PC-3 (cell line): ENCODE results near the gene TIRAP. TPM values are rescaled to one million over a fixed set of nuclear protein-coding genes. Genes with fewer than 3 reads are reported as not detected.

Experiments
- ATAC-seq: fragments of 200-7000 bp; cut with Tn5 transposase; 2 replicates; pipeline ENCODE4 v1.9.1; 2020; ENCODE audit warnings: mild to moderate bottlenecking, moderate library complexity
- BruUV-seq: library from RNA; stranded (reverse); fragments of 400-500 nt; replicated peaks from 2 replicates; lab custom pipeline; 2021; lab: Mats Ljungman, UMichigan
- CTCF ChIA-PET: fragments of 300-600 bp; sonication (Branson Sonifier 250); formaldehyde crosslinking; loops from one replicate; lab custom pipeline; 2022; ENCODE audit warnings: antibody characterized with exemption; lab: Charles Lee
- POLR2A ChIA-PET: fragments of 300-600 bp; sonication (Branson Sonifier 250); formaldehyde crosslinking; loops from one replicate; lab custom pipeline; 2022; ENCODE audit warnings: antibody characterized with exemption; ENCODE audit not compliant: unreplicated experiment; lab: Charles Lee
- DNase-seq: peaks from one replicate; pipeline ENCODE4 v3.0.0-alpha.2; 2015
- H2AFZ ChIP-seq: fragments of 300-600 bp; sonication (generic); 2 replicates; pipeline ENCODE4 v1.6.0; 2016; ENCODE audit warnings: antibody characterized with exemption, low read length
- H3F3A ChIP-seq: fragments of 300-600 bp; sonication (generic); one replicate; pipeline ENCODE4 v1.6.0; 2017; ENCODE audit warnings: antibody characterized with exemption, low read length, control low read depth, mild to moderate bottlenecking; ENCODE audit not compliant: unreplicated experiment
- H3K27ac ChIP-seq: fragments of 300-600 bp; sonication (generic); 2 replicates; pipeline ENCODE4 v1.5.1; 2016; ENCODE audit warnings: mild to moderate bottlenecking, low read length
- H3K27me3 ChIP-seq: fragments of 300-600 bp; sonication (generic); 2 replicates; pipeline ENCODE4 v1.6.1; 2016; ENCODE audit warnings: low read length, mixed read lengths
- H3K36me3 ChIP-seq: fragments of 300-600 bp; sonication (generic); 2 replicates; pipeline ENCODE4 v1.6.1; 2016; ENCODE audit warnings: low read depth, mixed run types, low read length, mixed read lengths
- H3K4me1 ChIP-seq: fragments of 300-600 bp; sonication (generic); 2 replicates; pipeline ENCODE4 v1.5.1; 2016; ENCODE audit warnings: low read length; ENCODE audit not compliant: insufficient read depth
- H3K4me2 ChIP-seq: fragments of 300-600 bp; sonication (generic); 2 replicates; pipeline ENCODE4 v1.6.0; 2016; ENCODE audit warnings: low read length
- H3K4me3 ChIP-seq: fragments of 300-600 bp; sonication (generic); 2 replicates; pipeline ENCODE4 v1.5.1; 2016; ENCODE audit warnings: mild to moderate bottlenecking, low read length, mixed read lengths
- H3K79me2 ChIP-seq: fragments of 300-600 bp; sonication (generic); 2 replicates; pipeline ENCODE4 v1.6.1; 2017; ENCODE audit warnings: low read length, mixed read lengths
- H3K9ac ChIP-seq: fragments of 300-600 bp; sonication (generic); 2 replicates; pipeline ENCODE4 v1.6.0; 2016; ENCODE audit warnings: mild to moderate bottlenecking, low read length
- H3K9me2 ChIP-seq: fragments of 300-600 bp; sonication (generic); replicated peaks from 2 replicates; pipeline ENCODE4 v1.6.1; 2016; ENCODE audit warnings: mixed run types, low read length, mixed read lengths
- H3K9me3 ChIP-seq: fragments of 300-600 bp; sonication (generic); 2 replicates; pipeline ENCODE4 v1.6.1; 2016; ENCODE audit warnings: low read length, mixed read lengths
- H4K20me1 ChIP-seq: fragments of 300-600 bp; sonication (generic); 2 replicates; pipeline ENCODE4 v1.6.1; 2016; ENCODE audit warnings: low read length, mixed read lengths
- EZH2 ChIP-seq: fragments of 300-600 bp; sonication (generic); IDR thresholded peaks from one replicate; pipeline ENCODE4 v1.6.1; 2017; ENCODE audit warnings: antibody characterized with exemption, mild to moderate bottlenecking, low read length; ENCODE audit not compliant: unreplicated experiment
- EZH2phosphoT487 ChIP-seq: fragments of 300-600 bp; sonication (generic); IDR thresholded peaks from 2 replicates; pipeline ENCODE4 v1.6.1; 2018; ENCODE audit warnings: mild to moderate bottlenecking, antibody characterized with exemption, low read length, borderline replicate concordance
- intact Hi-C: fragments of 100-400 bp; cut with micrococcal nuclease; formaldehyde crosslinking; loops from 2 replicates; pipeline ENCODE4 v1.9.0; 2023
- total RNA-seq: library from RNA; depleted of rRNA; stranded (reverse); fragments of >200 nt; gene quantifications from 2 replicates; pipeline ENCODE4 v1.2.3, GENCODE V29; 2014
- TF ChIP-seq, protein P1 (sequence below): fragments of 300-600 bp; sonication (generic); conservative IDR thresholded peaks from 2 replicates; pipeline ENCODE4 v1.5.1; 2017; ENCODE audit warnings: antibody characterized with exemption, low read depth, mild to moderate bottlenecking, low read length

The TIRAP gene
- total RNA-seq, 1 experiment from 2014 or later: 8.4 TPM

DNA sequence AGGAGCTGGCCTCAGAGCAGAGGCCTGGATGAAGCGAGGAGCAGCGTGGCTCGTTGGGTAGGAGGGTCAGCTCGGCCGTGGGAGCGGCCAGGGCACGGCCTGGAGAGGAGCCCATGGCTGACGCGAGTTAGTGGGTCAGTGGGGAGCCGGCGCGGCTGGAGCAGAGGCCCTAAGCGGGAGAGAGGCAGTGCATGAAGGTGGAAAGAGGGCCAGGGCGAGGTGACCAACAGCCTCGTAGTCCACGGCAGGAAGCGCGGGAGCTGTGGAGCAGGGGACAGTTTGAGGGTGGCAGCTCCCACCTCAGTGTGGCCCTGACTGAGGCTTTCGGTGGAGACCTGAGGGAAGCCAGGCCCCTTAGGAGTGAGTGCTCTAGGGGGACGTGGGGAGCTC lies 45.1 kb downstream of the TIRAP start:
- BruUV-seq: no TSS peak
- no peaks in the 10 kb centered on the region for H3K9me3 ChIP-seq
- no peaks in the 10 kb centered on the region for H3K79me2 ChIP-seq
- POLR2A ChIA-PET: no interaction called here
- no peak for DNase-seq
- ATAC-seq: no peak
- H2AFZ ChIP-seq: no peak overlapping the region
- no peak overlapping the region for H3K9ac ChIP-seq
- no peaks in the 10 kb centered on the region for H3K9me2 ChIP-seq
- H3K4me1 ChIP-seq: peaks cover 16% of the 10 kb centered on the region
- intact Hi-C loops: no loop called here
- TF ChIP-seq EZH2phosphoT487: no peak
- TF ChIP-seq, protein P1, sequence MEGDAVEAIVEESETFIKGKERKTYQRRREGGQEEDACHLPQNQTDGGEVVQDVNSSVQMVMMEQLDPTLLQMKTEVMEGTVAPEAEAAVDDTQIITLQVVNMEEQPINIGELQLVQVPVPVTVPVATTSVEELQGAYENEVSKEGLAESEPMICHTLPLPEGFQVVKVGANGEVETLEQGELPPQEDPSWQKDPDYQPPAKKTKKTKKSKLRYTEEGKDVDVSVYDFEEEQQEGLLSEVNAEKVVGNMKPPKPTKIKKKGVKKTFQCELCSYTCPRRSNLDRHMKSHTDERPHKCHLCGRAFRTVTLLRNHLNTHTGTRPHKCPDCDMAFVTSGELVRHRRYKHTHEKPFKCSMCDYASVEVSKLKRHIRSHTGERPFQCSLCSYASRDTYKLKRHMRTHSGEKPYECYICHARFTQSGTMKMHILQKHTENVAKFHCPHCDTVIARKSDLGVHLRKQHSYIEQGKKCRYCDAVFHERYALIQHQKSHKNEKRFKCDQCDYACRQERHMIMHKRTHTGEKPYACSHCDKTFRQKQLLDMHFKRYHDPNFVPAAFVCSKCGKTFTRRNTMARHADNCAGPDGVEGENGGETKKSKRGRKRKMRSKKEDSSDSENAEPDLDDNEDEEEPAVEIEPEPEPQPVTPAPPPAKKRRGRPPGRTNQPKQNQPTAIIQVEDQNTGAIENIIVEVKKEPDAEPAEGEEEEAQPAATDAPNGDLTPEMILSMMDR: no peak
- no peak for TF ChIP-seq EZH2
- no peaks in the 10 kb centered on the region for H3K36me3 ChIP-seq
- CTCF ChIA-PET: no interaction called here
- H3K27me3 ChIP-seq: no peaks in the 10 kb centered on the region
- H4K20me1 ChIP-seq: no peaks in the 10 kb centered on the region
- H3K4me2 ChIP-seq: no peak overlapping the region
- H3K27ac ChIP-seq: no peak overlapping the region
- no peak overlapping the region for H3K4me3 ChIP-seq
- H3F3A ChIP-seq: no peaks in the 10 kb centered on the region

DNA sequence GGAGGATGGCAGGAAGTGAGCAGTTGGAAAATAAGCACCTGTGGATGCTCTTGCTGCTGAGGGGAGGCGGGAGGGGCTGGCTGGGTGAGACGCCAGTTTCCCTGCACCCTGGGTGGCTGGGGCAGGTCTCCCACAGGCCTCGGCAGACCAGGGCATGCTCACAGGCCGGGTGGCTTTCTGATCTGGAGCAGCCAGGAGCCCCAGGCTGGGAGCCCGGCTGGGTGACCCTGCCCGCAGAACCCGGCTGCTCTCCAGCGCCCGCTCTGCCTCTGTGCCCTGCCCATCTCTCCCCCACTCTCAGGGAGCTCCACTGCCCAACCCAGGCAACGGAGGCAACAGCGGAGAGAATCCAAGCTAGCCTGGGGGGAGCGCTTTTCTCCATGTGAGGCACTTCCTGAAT lies 45.6 kb downstream of the TIRAP start:
- Histone ChIP-seq H4K20me1 (no peaks in the 10 kb centered on the region), H3K9ac (no peak overlapping the region), H3F3A (no peaks in the 10 kb centered on the region), H3K4me1 (peaks cover 20% of the 10 kb centered on the region), H2AFZ (no peak overlapping the region), H3K27me3 (no peaks in the 10 kb centered on the region), H3K27ac (no peak overlapping the region), H3K9me2 (no peaks in the 10 kb centered on the region), H3K4me2 (no peak overlapping the region), H3K9me3 (no peaks in the 10 kb centered on the region), H3K36me3 (no peaks in the 10 kb centered on the region), H3K4me3 (no peak overlapping the region), H3K79me2 (no peaks in the 10 kb centered on the region)
- BruUV-seq: no TSS peak
- TF ChIP-seq, protein P1: no peak
- TF ChIP-seq EZH2 (no peak), EZH2phosphoT487 (no peak)
- ChIA-PET POLR2A (no interaction called here), CTCF (no interaction called here)
- DNase-seq: no peak
- ATAC-seq: no peak
- intact Hi-C loops: no loop called here

DNA sequence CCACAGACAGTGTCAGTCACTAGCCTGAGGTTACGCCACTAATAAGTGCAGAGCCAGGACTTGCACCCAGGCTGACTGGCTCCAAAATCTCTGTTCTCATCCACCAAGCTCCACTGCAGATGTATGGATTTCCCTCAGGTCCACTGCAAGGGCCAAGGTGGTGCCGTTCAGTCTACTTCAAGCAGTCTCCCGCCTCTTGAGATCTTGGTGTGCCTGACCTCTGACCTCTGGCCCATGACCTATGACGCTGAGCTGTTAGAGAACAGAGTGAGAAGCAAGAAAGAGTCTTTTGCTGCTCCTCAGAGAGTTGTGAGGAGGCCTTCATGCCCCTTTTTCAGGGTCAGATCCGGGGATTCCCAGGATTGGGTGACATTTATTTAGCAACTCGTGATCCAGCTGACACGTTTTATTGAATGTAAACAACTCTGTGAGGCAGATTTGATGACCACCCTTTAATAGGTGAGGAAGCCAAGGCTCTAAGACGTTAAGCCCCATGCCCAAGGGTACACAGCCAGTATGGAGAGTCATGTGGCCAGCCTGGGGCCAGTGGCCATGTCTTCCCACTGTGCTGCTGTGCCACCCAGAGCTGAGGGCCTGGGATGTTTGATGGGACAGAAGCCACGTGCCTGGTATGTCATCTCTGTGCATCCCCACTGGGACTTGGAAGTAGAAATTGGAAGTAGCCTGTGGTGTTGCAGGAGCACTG lies 46.2 kb downstream of the TIRAP start:
- H3F3A ChIP-seq: no peaks in the 10 kb centered on the region
- POLR2A ChIA-PET: no interaction called here
- H3K36me3 ChIP-seq: no peaks in the 10 kb centered on the region
- BruUV-seq: no TSS peak
- no peak for ATAC-seq
- no peak overlapping the region for H3K4me3 ChIP-seq
- H3K79me2 ChIP-seq: no peaks in the 10 kb centered on the region
- no peaks in the 10 kb centered on the region for H3K9me3 ChIP-seq
- H4K20me1 ChIP-seq: no peaks in the 10 kb centered on the region
- H2AFZ ChIP-seq: no peak overlapping the region
- H3K4me2 ChIP-seq: no peak overlapping the region
- DNase-seq: no peak
- no peak for TF ChIP-seq EZH2
- TF ChIP-seq, protein P1: no peak
- TF ChIP-seq EZH2phosphoT487: no peak
- H3K27me3 ChIP-seq: no peaks in the 10 kb centered on the region
- H3K27ac ChIP-seq: no peak overlapping the region
- no peak overlapping the region for H3K9ac ChIP-seq
- peaks cover 22% of the 10 kb centered on the region for H3K4me1 ChIP-seq
- CTCF ChIA-PET: no interaction called here
- intact Hi-C loops: no loop called here
- H3K9me2 ChIP-seq: no peaks in the 10 kb centered on the region
